ENCODE data around the gene CPED1.

GRCh38 chr7:121016966-121017365 lies 28.5 kb downstream of the CPED1 start:
- TF ChIP-seq CTCF (IDR thresholded peaks at IDR 0.05; ENCODE audit: low read length) (no peak), EZH2phosphoT487 (IDR thresholded peaks at IDR 0.05; ENCODE audit: low read length) (no peak)
